NT2/D1 (cell line): ENCODE data around the gene TUT1.

Source experiments
- DNase-seq: peaks from one replicate; pipeline ENCODE4 v3.0.0-alpha.2; 2011; ENCODE audit warnings: low read depth, low spot score
- H3K27me3 ChIP-seq: 2 replicates; pipeline ENCODE4 v1.6.0; 2011; ENCODE audit warnings: mild to moderate bottlenecking; ENCODE audit not compliant: insufficient read length, insufficient read depth
- H3K36me3 ChIP-seq: 2 replicates; pipeline ENCODE4 v1.6.1; 2011; ENCODE audit warnings: mild to moderate bottlenecking, low read length, mixed read lengths; ENCODE audit not compliant: insufficient read depth, insufficient read length
- H3K4me1 ChIP-seq: 2 replicates; pipeline ENCODE4 v1.5.1; 2011; ENCODE audit not compliant: insufficient read depth, insufficient read length
- H3K4me3 ChIP-seq: 2 replicates; pipeline ENCODE4 v1.5.1; 2011; ENCODE audit warnings: low read depth; ENCODE audit not compliant: insufficient read length
- H3K9ac ChIP-seq: 2 replicates; pipeline ENCODE4 v1.6.0; 2011; ENCODE audit warnings: low read depth; ENCODE audit not compliant: insufficient read length
- H3K9me3 ChIP-seq: 2 replicates; pipeline ENCODE4 v1.5.1; 2011; ENCODE audit warnings: mild to moderate bottlenecking, low read length; ENCODE audit not compliant: insufficient read depth
- SUZ12 ChIP-seq: IDR thresholded peaks from 2 replicates; pipeline ENCODE4 v1.6.1; 2011; ENCODE audit not compliant: insufficient read length, insufficient read depth; ENCODE audit errors: extremely low read depth
- YY1 ChIP-seq: IDR thresholded peaks from 2 replicates; pipeline ENCODE4 v1.6.1; 2011; ENCODE audit not compliant: insufficient read length, insufficient read depth
- ZNF274 ChIP-seq: IDR thresholded peaks from 2 replicates; pipeline ENCODE4 v1.6.1; 2011; ENCODE audit warnings: mild to moderate bottlenecking, low read depth, low read length

The TUT1 gene

GRCh38 chr11:62545437-62546243 lies 45.7 kb downstream of the TUT1 start:
- peak; percentile 85 for DNase-seq
- peaks cover 42% of the 10 kb centered on the region for H3K36me3 ChIP-seq
- H3K9me3 ChIP-seq: no peaks in the 10 kb centered on the region
- no peaks in the 10 kb centered on the region for H3K27me3 ChIP-seq
- H3K4me1 ChIP-seq: peaks cover 31% of the 10 kb centered on the region
- TF ChIP-seq ZNF274 (no peak), YY1 (no peak), SUZ12 (no peak)
- peak overlapping the region; percentile 97 for H3K4me3 ChIP-seq
- peak overlapping the region; percentile 99 for H3K9ac ChIP-seq

GRCh38 chr11:62544581-62545436 lies 46.5 kb downstream of the TUT1 start:
- H3K36me3 ChIP-seq: peaks cover 48% of the 10 kb centered on the region

GRCh38 chr11:62543680-62544444 lies 47.5 kb downstream of the TUT1 start:
- H3K4me1 ChIP-seq: peaks cover 40% of the 10 kb centered on the region
- no peak for DNase-seq
- H3K9ac ChIP-seq: peak overlapping the region; percentile 99
- TF ChIP-seq ZNF274 (no peak), SUZ12 (no peak), YY1 (no peak)
- no peaks in the 10 kb centered on the region for H3K9me3 ChIP-seq
- peak overlapping the region; percentile 97 for H3K4me3 ChIP-seq
- no peaks in the 10 kb centered on the region for H3K27me3 ChIP-seq
- H3K36me3 ChIP-seq: peaks cover 55% of the 10 kb centered on the region

More at GRCh38 chr11:62544581-62545436, 46.5 kb downstream of the TUT1 start:
- no peaks in the 10 kb centered on the region for H3K27me3 ChIP-seq
- TF ChIP-seq ZNF274 (no peak), YY1 (no peak), SUZ12 (no peak)
- H3K4me3 ChIP-seq: peak overlapping the region; percentile 97
- DNase-seq: no peak
- peaks cover 37% of the 10 kb centered on the region for H3K4me1 ChIP-seq
- H3K9me3 ChIP-seq: no peaks in the 10 kb centered on the region
- H3K9ac ChIP-seq: peak overlapping the region; percentile 99

DNA sequence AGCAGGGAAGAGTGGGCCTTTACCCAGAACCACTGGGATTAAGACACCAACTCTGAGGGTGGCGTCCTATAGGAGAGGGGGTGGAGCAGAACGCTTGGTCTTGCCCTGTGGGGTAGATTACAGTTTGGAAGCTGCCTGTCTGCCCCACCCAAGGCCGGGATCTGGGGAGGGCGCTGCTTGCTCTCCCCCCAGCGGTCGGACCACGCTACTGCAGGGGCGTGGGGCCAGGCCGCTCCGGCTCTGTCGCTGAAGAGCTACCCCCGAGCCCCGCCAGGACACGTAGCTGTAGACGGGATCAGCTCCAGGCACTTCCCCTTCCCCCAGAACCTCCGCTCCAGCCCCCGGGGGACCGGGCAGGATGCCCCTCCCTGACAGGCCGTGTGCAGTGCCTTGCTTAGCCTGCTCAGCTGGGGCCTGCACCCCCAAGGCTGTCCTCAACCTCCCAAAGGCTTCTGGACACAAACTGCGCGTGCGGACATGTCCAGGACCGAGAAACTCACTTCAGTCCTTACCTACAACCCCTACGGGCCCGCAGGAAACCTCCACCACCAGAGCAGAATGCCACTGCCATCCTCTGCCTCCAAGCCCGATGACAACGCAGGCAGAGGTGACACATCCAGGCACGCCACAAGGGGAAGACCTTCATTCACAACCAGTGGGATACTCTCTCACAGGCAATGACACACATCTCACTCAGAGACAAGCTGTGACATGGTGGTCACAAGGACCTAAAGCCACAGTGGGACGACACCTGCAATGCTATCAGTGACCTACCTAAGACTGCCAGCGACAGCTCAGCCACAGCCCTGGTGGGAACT lies 48.4 kb downstream of the TUT1 start:
- Histone ChIP-seq H3K9me3 (no peaks in the 10 kb centered on the region), H3K27me3 (no peaks in the 10 kb centered on the region), H3K9ac (peak overlapping the region; percentile 79), H3K4me1 (peaks cover 39% of the 10 kb centered on the region), H3K36me3 (peaks cover 64% of the 10 kb centered on the region), H3K4me3 (peak overlapping the region; percentile 34)
- no peak for DNase-seq
- no peak for TF ChIP-seq YY1
- TF ChIP-seq SUZ12: no peak
- TF ChIP-seq ZNF274: no peak

- H3K36me3 ChIP-seq: peaks cover 68% of the 10 kb centered on the region
- H3K4me3 ChIP-seq: peak overlapping the region; percentile 15
- no peak for DNase-seq
- H3K9ac ChIP-seq: peak overlapping the region; percentile 79
- H3K4me1 ChIP-seq: peaks cover 34% of the 10 kb centered on the region
- H3K27me3 ChIP-seq: no peaks in the 10 kb centered on the region
- H3K9me3 ChIP-seq: no peaks in the 10 kb centered on the region
- TF ChIP-seq ZNF274 (no peak), YY1 (no peak), SUZ12 (no peak)
These were observed 49.1 kb downstream of the TUT1 start for GRCh38 chr11:62542111-62542745.
